ENCODE results near the gene P4HA2.

The P4HA2 gene

GRCh38 chr5:132226516-132227234 lies 978 bp downstream of the P4HA2 start:
- TF ChIP-seq SIN3A (IDR thresholded peaks at IDR 0.05; ENCODE audit: borderline replicate concordance, insufficient read depth, low read length) (no peak), TAF1 (IDR thresholded peaks at IDR 0.05; ENCODE audit: borderline replicate concordance, insufficient read depth, low read length) (no peak), POLR2AphosphoS5 (IDR thresholded peaks at IDR 0.05; ENCODE audit: low read depth, low read length) (no peak), FOXP2 (optimal IDR thresholded peaks at IDR 0.05; ENCODE audit: borderline replicate concordance, extremely low read depth, extremely low read length, insufficient read depth) (no peak)
- TF ChIP-seq, protein P1, sequence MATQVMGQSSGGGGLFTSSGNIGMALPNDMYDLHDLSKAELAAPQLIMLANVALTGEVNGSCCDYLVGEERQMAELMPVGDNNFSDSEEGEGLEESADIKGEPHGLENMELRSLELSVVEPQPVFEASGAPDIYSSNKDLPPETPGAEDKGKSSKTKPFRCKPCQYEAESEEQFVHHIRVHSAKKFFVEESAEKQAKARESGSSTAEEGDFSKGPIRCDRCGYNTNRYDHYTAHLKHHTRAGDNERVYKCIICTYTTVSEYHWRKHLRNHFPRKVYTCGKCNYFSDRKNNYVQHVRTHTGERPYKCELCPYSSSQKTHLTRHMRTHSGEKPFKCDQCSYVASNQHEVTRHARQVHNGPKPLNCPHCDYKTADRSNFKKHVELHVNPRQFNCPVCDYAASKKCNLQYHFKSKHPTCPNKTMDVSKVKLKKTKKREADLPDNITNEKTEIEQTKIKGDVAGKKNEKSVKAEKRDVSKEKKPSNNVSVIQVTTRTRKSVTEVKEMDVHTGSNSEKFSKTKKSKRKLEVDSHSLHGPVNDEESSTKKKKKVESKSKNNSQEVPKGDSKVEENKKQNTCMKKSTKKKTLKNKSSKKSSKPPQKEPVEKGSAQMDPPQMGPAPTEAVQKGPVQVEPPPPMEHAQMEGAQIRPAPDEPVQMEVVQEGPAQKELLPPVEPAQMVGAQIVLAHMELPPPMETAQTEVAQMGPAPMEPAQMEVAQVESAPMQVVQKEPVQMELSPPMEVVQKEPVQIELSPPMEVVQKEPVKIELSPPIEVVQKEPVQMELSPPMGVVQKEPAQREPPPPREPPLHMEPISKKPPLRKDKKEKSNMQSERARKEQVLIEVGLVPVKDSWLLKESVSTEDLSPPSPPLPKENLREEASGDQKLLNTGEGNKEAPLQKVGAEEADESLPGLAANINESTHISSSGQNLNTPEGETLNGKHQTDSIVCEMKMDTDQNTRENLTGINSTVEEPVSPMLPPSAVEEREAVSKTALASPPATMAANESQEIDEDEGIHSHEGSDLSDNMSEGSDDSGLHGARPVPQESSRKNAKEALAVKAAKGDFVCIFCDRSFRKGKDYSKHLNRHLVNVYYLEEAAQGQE (IDR thresholded peaks at IDR 0.05; ENCODE audit: insufficient read depth in 1 of 2, low read depth in 2 of 2, low read length in 2 of 2): no peak

GRCh38 chr5:132225165-132226032 lies 2.3 kb downstream of the P4HA2 start:
- TF ChIP-seq TAF1 (IDR thresholded peaks at IDR 0.05; ENCODE audit: borderline replicate concordance, insufficient read depth, low read length) (no peak), FOXP2 (optimal IDR thresholded peaks at IDR 0.05; ENCODE audit: borderline replicate concordance, extremely low read depth, extremely low read length, insufficient read depth) (no peak)
- TF ChIP-seq, protein P1 (IDR thresholded peaks at IDR 0.05; ENCODE audit: insufficient read depth in 1 of 2, low read depth in 2 of 2, low read length in 2 of 2): no peak

- TF ChIP-seq FOXP2 (optimal IDR thresholded peaks at IDR 0.05; ENCODE audit: borderline replicate concordance, extremely low read depth, extremely low read length, insufficient read depth) (no peak), POLR2AphosphoS5 (IDR thresholded peaks at IDR 0.05; ENCODE audit: low read depth, low read length) (no peak), SIN3A (IDR thresholded peaks at IDR 0.05; ENCODE audit: borderline replicate concordance, insufficient read depth, low read length) (no peak), TAF1 (IDR thresholded peaks at IDR 0.05; ENCODE audit: borderline replicate concordance, insufficient read depth, low read length) (no peak)
- TF ChIP-seq, protein P1 (IDR thresholded peaks at IDR 0.05; ENCODE audit: insufficient read depth in 1 of 2, low read depth in 2 of 2, low read length in 2 of 2): no peak
Observed at GRCh38 chr5:132224716-132225115, 2.9 kb downstream of the P4HA2 start.

- TF ChIP-seq POLR2AphosphoS5 (IDR thresholded peaks at IDR 0.05; ENCODE audit: low read depth, low read length) (no peak), FOXP2 (optimal IDR thresholded peaks at IDR 0.05; ENCODE audit: borderline replicate concordance, extremely low read depth, extremely low read length, insufficient read depth) (no peak), TAF1 (IDR thresholded peaks at IDR 0.05; ENCODE audit: borderline replicate concordance, insufficient read depth, low read length) (no peak), SIN3A (IDR thresholded peaks at IDR 0.05; ENCODE audit: borderline replicate concordance, insufficient read depth, low read length) (no peak)
- TF ChIP-seq, protein P1 (IDR thresholded peaks at IDR 0.05; ENCODE audit: insufficient read depth in 1 of 2, low read depth in 2 of 2, low read length in 2 of 2): no peak
Observed at GRCh38 chr5:132223861-132224260, 3.8 kb downstream of the P4HA2 start.
